Activated CD4-positive, alpha-beta memory T cell treated with anti-CD3 and anti-CD28 coated beads, Interleukin-2, amount 10 ng/mL, durations not matched to agents 7 days and 5 days (primary cell): ENCODE measurements around the gene MTHFR. TPM values are rescaled to one million over a fixed set of nuclear protein-coding genes. Genes with fewer than 3 reads are reported as not detected.

Experiments used
- CTCF ChIA-PET: fragments of 350-600 bp; sonication (Branson Sonifier 250); formaldehyde crosslinking; loops from one replicate; lab custom pipeline; 2021; ENCODE audit warnings: antibody characterized with exemption, inconsistent platforms; lab: Charles Lee
- POLR2A ChIA-PET: fragments of 350-600 bp; sonication (Branson Sonifier 250); formaldehyde crosslinking; loops from one replicate; lab custom pipeline; 2021; ENCODE audit warnings: antibody characterized with exemption; lab: Charles Lee
- DNase-seq: peaks from one replicate; pipeline ENCODE4 v3.0.0-alpha.2; 2020
- H3K27ac Mint-ChIP-seq: one replicate; pipeline ENCODE4 v1.8.0; 2021; ENCODE audit warnings: mild to moderate bottlenecking, mixed read lengths
- H3K27me3 Mint-ChIP-seq: one replicate; pipeline ENCODE4 v1.8.0; 2021; ENCODE audit warnings: mixed read lengths
- H3K36me3 Mint-ChIP-seq: one replicate; pipeline ENCODE4 v1.8.0; 2021; ENCODE audit warnings: low read depth, mixed read lengths
- H3K4me1 Mint-ChIP-seq: one replicate; pipeline ENCODE4 v1.8.0; 2021; ENCODE audit warnings: mixed read lengths
- H3K4me3 Mint-ChIP-seq: one replicate; pipeline ENCODE4 v1.8.0; 2021; ENCODE audit warnings: mild to moderate bottlenecking, mixed read lengths
- H3K9me3 Mint-ChIP-seq: one replicate; pipeline ENCODE4 v1.8.0; 2021; ENCODE audit warnings: mixed read lengths
- total RNA-seq, 2 experiments: library from RNA; stranded (reverse); gene quantifications; one replicate each; pipeline ENCODE4 v1.2.3, GENCODE V29; 2021

The MTHFR gene
- total RNA-seq, 2 experiments from 2014 or later, result 29.4 to 32.2 TPM

- no peak for DNase-seq
- Mint-ChIP-seq H3K4me3 (no peak overlapping the region), H3K4me1 (peaks cover 39% of the 10 kb centered on the region), H3K36me3 (peaks cover 36% of the 10 kb centered on the region), H3K27me3 (no peaks in the 10 kb centered on the region), H3K9me3 (no peaks in the 10 kb centered on the region), H3K27ac (no peak overlapping the region)
- ChIA-PET POLR2A (interaction anchor here (4.9 kb wide), 1 partner anchor 108 kb away, joined by 52 read pairs; no protein-coding TSS in a partner anchor), CTCF (no interaction called here)
Observed at GRCh38 chr1:11800756-11801433, 4.9 kb downstream of the MTHFR start.

DNA sequence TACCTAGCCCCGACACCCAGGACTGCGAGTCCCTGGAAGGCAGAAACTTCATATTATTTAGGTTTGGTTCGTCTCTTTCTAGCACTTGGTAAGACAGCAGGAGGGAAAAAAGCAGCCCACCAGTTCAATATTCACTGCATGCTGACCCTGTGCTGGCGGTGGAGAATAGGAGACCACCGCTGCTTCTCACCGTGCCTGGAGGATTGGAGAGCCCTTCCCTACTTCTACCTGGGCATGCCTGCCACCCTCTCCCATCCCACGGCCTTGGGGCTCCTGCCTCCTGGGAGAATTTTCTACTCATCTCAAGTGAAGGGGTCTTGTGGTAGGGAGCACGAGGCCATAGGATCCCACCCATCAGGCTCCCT, 5.4 kb downstream of the MTHFR start:
- Mint-ChIP-seq H3K27me3 (no peaks in the 10 kb centered on the region), H3K27ac (no peak overlapping the region), H3K4me3 (no peak overlapping the region), H3K36me3 (peaks cover 38% of the 10 kb centered on the region), H3K4me1 (peaks cover 38% of the 10 kb centered on the region), H3K9me3 (no peaks in the 10 kb centered on the region)
- POLR2A ChIA-PET, result interaction anchor here (4.9 kb wide), 1 partner anchor 108 kb away, joined by 52 read pairs; no protein-coding TSS in a partner anchor
- CTCF ChIA-PET, result no interaction called here
- no peak for DNase-seq

GRCh38 chr1:11799896-11800295, 5.9 kb downstream of the MTHFR start:
- Mint-ChIP-seq H3K27me3 (no peaks in the 10 kb centered on the region), H3K27ac (no peak overlapping the region), H3K4me1 (peaks cover 35% of the 10 kb centered on the region), H3K36me3 (peaks cover 41% of the 10 kb centered on the region), H3K4me3 (no peak overlapping the region), H3K9me3 (no peaks in the 10 kb centered on the region)
- CTCF ChIA-PET, result no interaction called here
- POLR2A ChIA-PET, result no interaction called here
- no peak for DNase-seq

DNA sequence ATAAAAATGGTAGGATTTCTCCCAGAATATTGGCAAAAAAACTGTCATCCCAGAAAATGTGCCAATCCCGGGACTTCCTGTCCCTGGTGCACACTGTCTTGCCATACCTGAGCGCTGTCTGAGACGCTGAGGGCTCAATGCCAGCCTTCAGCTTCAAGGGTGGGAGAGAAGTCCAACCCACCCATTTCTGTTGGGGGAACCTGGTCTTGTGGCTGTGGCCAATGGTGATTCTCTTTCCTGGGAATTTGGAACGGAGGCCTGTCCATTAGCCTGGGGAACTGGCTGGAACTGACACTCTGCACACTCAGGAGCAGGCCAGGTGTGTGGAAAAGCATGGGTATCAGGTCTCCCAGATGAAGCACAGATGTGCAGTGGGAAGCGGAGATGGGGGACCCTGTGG, 6.7 kb downstream of the MTHFR start:
- H3K4me1 Mint-ChIP-seq, result peaks cover 27% of the 10 kb centered on the region
- H3K9me3 Mint-ChIP-seq, result no peaks in the 10 kb centered on the region
- peaks cover 46% of the 10 kb centered on the region for H3K36me3 Mint-ChIP-seq
- DNase-seq, result no peak
- ChIA-PET POLR2A (no interaction called here), CTCF (no interaction called here)
- H3K4me3 Mint-ChIP-seq, result no peak overlapping the region
- no peak overlapping the region for H3K27ac Mint-ChIP-seq
- no peaks in the 10 kb centered on the region for H3K27me3 Mint-ChIP-seq

- Mint-ChIP-seq H3K4me1 (peaks cover 14% of the 10 kb centered on the region), H3K9me3 (no peaks in the 10 kb centered on the region), H3K4me3 (no peak overlapping the region), H3K36me3 (peaks cover 37% of the 10 kb centered on the region), H3K27me3 (no peaks in the 10 kb centered on the region), H3K27ac (no peak overlapping the region)
- no peak for DNase-seq
- POLR2A ChIA-PET, result interaction anchor here (1.1 kb wide), 1 partner anchor 110 kb away, joined by 4 read pairs; no protein-coding TSS in a partner anchor
- CTCF ChIA-PET, result interaction anchor here (1.9 kb wide), 1 partner anchor 12 kb away, joined by 5 read pairs; no protein-coding TSS in a partner anchor
Observed at GRCh38 chr1:11797525-11798216, 8.1 kb downstream of the MTHFR start.

- Mint-ChIP-seq H3K9me3 (no peaks in the 10 kb centered on the region), H3K27ac (no peak overlapping the region), H3K4me3 (no peak overlapping the region), H3K27me3 (no peaks in the 10 kb centered on the region), H3K4me1 (peaks cover 2% of the 10 kb centered on the region), H3K36me3 (peaks cover 38% of the 10 kb centered on the region)
- POLR2A ChIA-PET, result interaction anchor here (1.4 kb wide), 1 partner anchor 113 kb away, joined by 6 read pairs; no protein-coding TSS in a partner anchor
- CTCF ChIA-PET, result interaction anchor here (1.9 kb wide), 1 partner anchor 11 kb away, joined by 5 read pairs; no protein-coding TSS in a partner anchor
- no peak for DNase-seq
Observed at GRCh38 chr1:11796036-11796828, 9.5 kb downstream of the MTHFR start.

DNA sequence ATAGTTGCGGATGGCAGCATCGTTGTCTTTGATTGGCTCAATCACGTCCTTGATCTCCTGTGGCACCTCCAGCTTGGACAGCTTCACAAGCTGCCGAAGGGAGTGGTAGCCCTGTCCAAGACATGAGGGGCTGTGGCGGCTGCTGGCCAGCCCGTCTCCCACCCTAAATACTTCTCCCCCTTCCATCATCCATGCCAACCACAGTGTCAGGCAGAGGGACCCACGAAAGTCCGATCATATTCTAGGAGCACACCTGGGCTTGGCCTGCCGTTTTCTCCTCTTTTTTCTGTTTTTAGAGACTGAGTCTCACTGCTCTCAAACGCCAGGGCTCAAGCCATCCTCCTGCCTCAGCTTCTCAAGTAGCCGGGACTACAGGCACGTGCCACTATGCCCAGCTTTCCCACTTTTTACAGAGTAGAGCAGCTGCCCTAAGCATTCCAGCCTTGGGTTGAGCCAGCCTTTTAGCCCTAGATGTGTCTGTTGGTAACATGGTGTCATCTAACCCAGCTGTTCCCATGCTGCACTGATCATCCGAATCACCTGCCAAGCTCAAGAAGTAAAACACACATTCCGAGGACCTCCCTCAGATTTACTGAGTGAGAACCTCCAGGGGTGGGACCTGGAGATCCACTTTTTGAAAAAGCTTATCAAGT, 10.4 kb downstream of the MTHFR start:
- Mint-ChIP-seq H3K36me3 (peaks cover 36% of the 10 kb centered on the region), H3K4me3 (no peak overlapping the region), H3K27ac (no peak overlapping the region), H3K9me3 (no peaks in the 10 kb centered on the region), H3K4me1 (peaks cover 2% of the 10 kb centered on the region), H3K27me3 (no peaks in the 10 kb centered on the region)
- no peak for DNase-seq
- POLR2A ChIA-PET, result interaction anchor here (0.7 to 1.4 kb wide), 2 partner anchors 112 to 114 kb away, joined by 3 to 6 read pairs; no protein-coding TSS in a partner anchor
- CTCF ChIA-PET, result interaction anchor here (0.7 kb wide), 1 partner anchor 13 kb away, joined by 3 read pairs; no protein-coding TSS in a partner anchor

DNA sequence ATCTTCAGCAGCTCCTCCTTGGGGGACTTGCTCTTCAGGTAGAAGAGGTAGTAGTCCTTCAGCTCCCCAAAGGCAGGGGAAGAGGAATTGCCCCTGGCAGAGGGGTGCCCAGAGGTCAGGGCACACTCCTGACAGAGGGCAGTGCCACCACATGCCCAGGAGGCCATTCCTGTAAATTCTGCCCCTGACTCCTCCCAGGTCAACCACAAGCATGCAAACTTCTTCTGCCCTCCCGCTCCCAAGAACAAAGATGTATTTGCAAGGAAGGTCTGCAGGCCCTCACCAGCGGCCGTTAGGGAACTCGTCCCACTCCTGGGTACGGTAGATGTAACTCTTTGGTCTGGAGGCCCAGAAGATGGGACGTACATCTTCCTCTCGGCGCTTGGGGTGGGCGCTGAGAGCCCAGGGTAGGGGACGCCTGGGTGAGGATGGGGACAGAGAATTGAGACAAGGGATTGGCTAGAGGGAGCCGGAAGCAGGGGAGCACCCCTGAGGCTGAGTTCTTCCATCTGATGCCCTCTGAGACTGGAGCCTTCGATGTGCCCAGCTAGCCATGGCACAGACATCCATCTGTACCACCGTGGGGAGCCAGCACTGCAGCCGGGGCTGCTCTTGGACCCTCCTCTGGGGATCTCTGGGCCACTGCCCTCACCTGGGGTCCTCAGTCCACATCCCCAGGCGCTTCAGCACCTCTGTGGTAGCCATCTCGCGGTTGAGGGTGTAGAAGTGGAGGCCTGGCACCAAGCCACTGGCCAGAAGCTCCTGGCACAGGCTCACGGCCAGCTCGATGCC, 11.1 kb downstream of the MTHFR start:
- Mint-ChIP-seq H3K27ac (no peak overlapping the region), H3K36me3 (peaks cover 32% of the 10 kb centered on the region), H3K27me3 (no peaks in the 10 kb centered on the region), H3K9me3 (no peaks in the 10 kb centered on the region), H3K4me1 (peaks cover 2% of the 10 kb centered on the region), H3K4me3 (no peak overlapping the region)
- ChIA-PET CTCF (interaction anchor here (0.7 to 0.8 kb wide), 2 partner anchors 8 to 14 kb away, joined by 3 read pairs; no protein-coding TSS in a partner anchor), POLR2A (interaction anchor here (0.7 to 1.4 kb wide), 3 partner anchors 113 to 115 kb away, joined by 3 to 6 read pairs (median 4); no protein-coding TSS in a partner anchor)
- DNase-seq, result no peak

- peaks cover 2% of the 10 kb centered on the region for H3K4me1 Mint-ChIP-seq
- no peak overlapping the region for H3K27ac Mint-ChIP-seq
- no peaks in the 10 kb centered on the region for H3K27me3 Mint-ChIP-seq
- ChIA-PET POLR2A (interaction anchor here (1.2 to 1.5 kb wide), 3 partner anchors 12 to 114 kb away, joined by 3 to 4 read pairs (median 3); partner anchors contain the start of genes CLCN6 and MTHFR), CTCF (interaction anchor here (0.8 kb wide), 1 partner anchor 9 kb away, joined by 3 read pairs; no protein-coding TSS in a partner anchor)
- DNase-seq, result no peak
- H3K4me3 Mint-ChIP-seq, result no peak overlapping the region
- H3K9me3 Mint-ChIP-seq, result no peaks in the 10 kb centered on the region
- peaks cover 29% of the 10 kb centered on the region for H3K36me3 Mint-ChIP-seq
Observed at GRCh38 chr1:11793819-11794218, 11.9 kb downstream of the MTHFR start.

DNA sequence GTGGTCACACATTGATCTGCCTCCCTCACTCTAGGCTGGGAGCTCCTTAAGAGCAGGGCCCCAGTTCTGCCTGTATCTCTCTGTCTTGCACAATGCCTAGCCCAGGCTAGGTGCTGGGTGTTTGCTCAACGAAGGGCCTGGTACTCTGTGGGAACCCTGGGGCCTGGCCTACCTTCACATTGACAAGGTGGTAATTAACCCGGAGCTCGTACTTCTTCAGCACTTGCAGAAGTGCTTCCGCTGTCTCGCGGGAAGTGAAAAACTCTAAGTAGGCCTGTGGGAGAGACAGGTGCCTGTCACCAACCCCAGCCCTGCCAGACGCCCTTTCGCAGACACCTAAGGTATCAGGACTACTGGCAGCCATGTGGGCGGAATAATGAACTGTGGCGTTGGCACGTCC, 13.7 kb downstream of the MTHFR start:
- H3K36me3 Mint-ChIP-seq, result peaks cover 29% of the 10 kb centered on the region
- POLR2A ChIA-PET, result interaction anchor here (1.1 to 2.1 kb wide), 3 partner anchors 11 to 115 kb away, joined by 3 to 5 read pairs (median 3); no protein-coding TSS in a partner anchor
- peaks cover 2% of the 10 kb centered on the region for H3K4me1 Mint-ChIP-seq
- CTCF ChIA-PET, result interaction anchor here (0.5 to 1.1 kb wide), 2 partner anchors 12 to 22 kb away, joined by 3 to 4 read pairs; no protein-coding TSS in a partner anchor
- no peak for DNase-seq
- H3K27me3 Mint-ChIP-seq, result no peaks in the 10 kb centered on the region
- no peaks in the 10 kb centered on the region for H3K9me3 Mint-ChIP-seq
- no peak overlapping the region for H3K27ac Mint-ChIP-seq
- no peak overlapping the region for H3K4me3 Mint-ChIP-seq
